ENCODE measurements around the gene KIAA1217. TPM values are rescaled to one million over a fixed set of nuclear protein-coding genes. Genes with fewer than 3 reads are reported as not detected.
A peak's percentile ranks its signal among the peaks of the same experiment; 100 is the strongest.

The KIAA1217 gene
- total RNA-seq, 1 experiment from 2014 or later, result 5.2 TPM

GRCh38 chr10:24209946-24210491 is 1.1 kb downstream of the KIAA1217 start:
- peak; percentile 6 for DNase-seq (ENCODE audit: low read depth)

- DNase-seq (ENCODE audit: low read depth), result no peak
These were observed 1.6 kb downstream of the KIAA1217 start for GRCh38 chr10:24210501-24210900.

GRCh38 chr10:24213266-24213665 is 4.3 kb downstream of the KIAA1217 start:
- no peak for DNase-seq (ENCODE audit: low read depth)

GRCh38 chr10:24213881-24214280 is 4.9 kb downstream of the KIAA1217 start:
- no peak for DNase-seq (ENCODE audit: low read depth)

GRCh38 chr10:24214762-24215161 is 5.8 kb downstream of the KIAA1217 start:
- no peak for DNase-seq (ENCODE audit: low read depth)

- DNase-seq (ENCODE audit: low read depth), result no peak
These were observed 6.3 kb downstream of the KIAA1217 start for GRCh38 chr10:24215196-24215595.

- DNase-seq (ENCODE audit: low read depth), result no peak
These were observed 6.7 kb downstream of the KIAA1217 start for GRCh38 chr10:24215603-24216002.

GRCh38 chr10:24219963-24220362 is 11.0 kb downstream of the KIAA1217 start:
- DNase-seq (ENCODE audit: low read depth), result no peak

GRCh38 chr10:24223341-24223740 is 14.4 kb downstream of the KIAA1217 start:
- no peak for DNase-seq (ENCODE audit: low read depth)

- no peak for DNase-seq (ENCODE audit: low read depth)
These were observed 15.0 kb downstream of the KIAA1217 start for GRCh38 chr10:24223953-24224352.

GRCh38 chr10:24228642-24229041 is 19.7 kb downstream of the KIAA1217 start:
- DNase-seq (ENCODE audit: low read depth), result no peak

GRCh38 chr10:24229909-24230308 is 21.0 kb downstream of the KIAA1217 start:
- DNase-seq (ENCODE audit: low read depth), result no peak

- DNase-seq (ENCODE audit: low read depth), result no peak
These were observed 22.3 kb downstream of the KIAA1217 start for GRCh38 chr10:24231200-24231599.

GRCh38 chr10:24234784-24235183 is 25.8 kb downstream of the KIAA1217 start:
- no peak for DNase-seq (ENCODE audit: low read depth)

- no peak for DNase-seq (ENCODE audit: low read depth)
These were observed 26.5 kb downstream of the KIAA1217 start for GRCh38 chr10:24235471-24235870.

GRCh38 chr10:24237801-24238395 is 29.0 kb downstream of the KIAA1217 start:
- no peak for DNase-seq (ENCODE audit: low read depth)

- no peak for DNase-seq (ENCODE audit: low read depth)
These were observed 29.7 kb downstream of the KIAA1217 start for GRCh38 chr10:24238519-24239247.

GRCh38 chr10:24239289-24240040 is 30.5 kb downstream of the KIAA1217 start:
- DNase-seq (ENCODE audit: low read depth), result no peak

GRCh38 chr10:24240041-24240751 is 31.3 kb downstream of the KIAA1217 start:
- DNase-seq (ENCODE audit: low read depth), result no peak

GRCh38 chr10:24241536-24242040 is 32.6 kb downstream of the KIAA1217 start:
- no peak for DNase-seq (ENCODE audit: low read depth)

- DNase-seq (ENCODE audit: low read depth), result no peak
These were observed 33.6 kb downstream of the KIAA1217 start for GRCh38 chr10:24242562-24242961.
